ENCODE data around the gene TMEM165.

GRCh38 chr4:55431710-55432336 is 36.1 kb downstream of the TMEM165 start:
- TF ChIP-seq ZNF585B (tag by site-specific recombination; IDR thresholded peaks at IDR 0.05) (no peak), GFI1B (tag by site-specific recombination; IDR thresholded peaks at IDR 0.05) (no peak), ZNF776 (tag by site-specific recombination; IDR thresholded peaks at IDR 0.05; ENCODE audit: borderline replicate concordance) (no peak)

Measured in HEK293 (cell line).